Left hindlimb (tissue), 1 donor: ENCODE results near the gene NPBWR2.

Source experiments
- DNase-seq: peaks from one replicate; pipeline ENCODE4 v3.0.0-alpha.2; 2018

Gene NPBWR2

GRCh38 chr20:64106981-64107735, at the start of gene NPBWR2:
NPBWR2 (minus strand) TSS chr20:64107565; CDS start chr20:64106831, 734 bp downstream.
- DNase-seq = peak; percentile 24

- DNase-seq = no peak
Observed at GRCh38 chr20:64156136-64156885, 48.9 kb upstream of the NPBWR2 start.

- no peak for DNase-seq
Observed at GRCh38 chr20:64155258-64156135, 48.1 kb upstream of the NPBWR2 start.

- no peak for DNase-seq
Observed at GRCh38 chr20:64154590-64155257, 47.4 kb upstream of the NPBWR2 start.

- DNase-seq = no peak
Observed at GRCh38 chr20:64153861-64154589, 46.7 kb upstream of the NPBWR2 start.

GRCh38 chr20:64153410-64153809, 46.0 kb upstream of the NPBWR2 start:
- no peak for DNase-seq

GRCh38 chr20:64152906-64153305, 45.5 kb upstream of the NPBWR2 start:
- DNase-seq = no peak

- no peak for DNase-seq
Observed at GRCh38 chr20:64151633-64152530, 44.5 kb upstream of the NPBWR2 start.

GRCh38 chr20:64150756-64151632, 43.6 kb upstream of the NPBWR2 start:
- DNase-seq = no peak

- DNase-seq = no peak
Observed at GRCh38 chr20:64149809-64150560, 42.6 kb upstream of the NPBWR2 start.

- DNase-seq = no peak
Observed at GRCh38 chr20:64149141-64149540, 41.8 kb upstream of the NPBWR2 start.

GRCh38 chr20:64148581-64148980, 41.2 kb upstream of the NPBWR2 start:
- no peak for DNase-seq

- DNase-seq = no peak
Observed at GRCh38 chr20:64146936-64147477, 39.6 kb upstream of the NPBWR2 start.

- DNase-seq = no peak
Observed at GRCh38 chr20:64146301-64146935, 39.1 kb upstream of the NPBWR2 start.

GRCh38 chr20:64145458-64146300, 38.3 kb upstream of the NPBWR2 start:
- DNase-seq = no peak

GRCh38 chr20:64144144-64144912, 37.0 kb upstream of the NPBWR2 start:
- DNase-seq = no peak
